Measurements from ENCODE around the gene STX8. TPM values are rescaled to one million over a fixed set of nuclear protein-coding genes. Genes with fewer than 3 reads are reported as not detected.

The STX8 gene
- total RNA-seq, 1 donor from 2014 or later: 54.8 TPM

DNA sequence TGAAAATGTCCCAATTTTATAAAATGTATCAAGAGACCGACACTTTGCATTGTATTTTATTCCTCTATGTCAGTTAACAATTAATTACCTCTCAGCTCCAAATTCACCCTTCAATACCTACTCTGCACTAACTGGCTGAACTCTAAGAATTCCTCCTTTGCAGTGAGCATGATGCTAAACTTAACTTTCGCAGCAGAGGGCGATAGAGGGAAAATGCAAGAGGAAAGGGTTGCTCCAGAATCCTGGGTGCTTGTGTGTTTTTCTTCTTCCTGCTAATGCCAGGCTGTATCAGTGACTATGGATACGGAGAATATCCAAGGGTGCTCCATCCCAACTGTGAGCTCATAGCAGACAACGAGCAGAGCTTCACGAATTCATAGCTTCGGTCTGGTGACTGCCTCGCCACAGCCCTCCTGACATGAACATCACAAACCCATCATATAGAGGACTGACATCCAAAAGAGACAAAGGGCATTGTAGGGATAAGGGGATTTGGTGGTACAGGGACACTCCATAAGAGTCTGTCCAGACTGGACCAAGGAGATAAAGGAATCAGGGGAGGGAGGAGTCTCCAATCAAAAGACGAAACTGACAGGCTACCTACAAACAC is 172.9 kb downstream of the STX8 start:
- no peak for TF ChIP-seq EZH2 (IDR thresholded peaks at IDR 0.05; ENCODE audit: insufficient read depth, low read length)
- TF ChIP-seq, protein P1, sequence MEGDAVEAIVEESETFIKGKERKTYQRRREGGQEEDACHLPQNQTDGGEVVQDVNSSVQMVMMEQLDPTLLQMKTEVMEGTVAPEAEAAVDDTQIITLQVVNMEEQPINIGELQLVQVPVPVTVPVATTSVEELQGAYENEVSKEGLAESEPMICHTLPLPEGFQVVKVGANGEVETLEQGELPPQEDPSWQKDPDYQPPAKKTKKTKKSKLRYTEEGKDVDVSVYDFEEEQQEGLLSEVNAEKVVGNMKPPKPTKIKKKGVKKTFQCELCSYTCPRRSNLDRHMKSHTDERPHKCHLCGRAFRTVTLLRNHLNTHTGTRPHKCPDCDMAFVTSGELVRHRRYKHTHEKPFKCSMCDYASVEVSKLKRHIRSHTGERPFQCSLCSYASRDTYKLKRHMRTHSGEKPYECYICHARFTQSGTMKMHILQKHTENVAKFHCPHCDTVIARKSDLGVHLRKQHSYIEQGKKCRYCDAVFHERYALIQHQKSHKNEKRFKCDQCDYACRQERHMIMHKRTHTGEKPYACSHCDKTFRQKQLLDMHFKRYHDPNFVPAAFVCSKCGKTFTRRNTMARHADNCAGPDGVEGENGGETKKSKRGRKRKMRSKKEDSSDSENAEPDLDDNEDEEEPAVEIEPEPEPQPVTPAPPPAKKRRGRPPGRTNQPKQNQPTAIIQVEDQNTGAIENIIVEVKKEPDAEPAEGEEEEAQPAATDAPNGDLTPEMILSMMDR (IDR thresholded peaks at IDR 0.05; ENCODE audit: insufficient read depth, low read depth, low read length): peak; percentile 24
- Histone ChIP-seq H3K9me3 (ENCODE audit: insufficient read depth, low read depth, low read length) (no peaks in the 10 kb centered on the region), H3K4me1 (ENCODE audit: insufficient read depth, low read length) (peaks cover 8% of the 10 kb centered on the region), H3K27ac (ENCODE audit: low read depth, low read length) (no peak overlapping the region), H3K9ac (ENCODE audit: low read length) (no peak overlapping the region), H2AFZ (ENCODE audit: low read depth, low read length) (no peak overlapping the region), H3K4me3 (ENCODE audit: insufficient read depth, low read depth, low read length) (no peak overlapping the region), H3K4me2 (ENCODE audit: low read length) (no peak overlapping the region), H3K27me3 (ENCODE audit: insufficient read depth, low read length) (no peaks in the 10 kb centered on the region), H4K20me1 (ENCODE audit: insufficient read depth, low read length) (no peaks in the 10 kb centered on the region), H3K36me3 (ENCODE audit: insufficient read depth, low read length) (no peaks in the 10 kb centered on the region), H3K79me2 (ENCODE audit: insufficient read depth, low read length) (no peaks in the 10 kb centered on the region)
- Mint-ChIP-seq H3K4me1 (ENCODE audit: low read depth, unreplicated experiment) (peaks cover 27% of the 10 kb centered on the region), H3K9me3 (ENCODE audit: unreplicated experiment) (no peaks in the 10 kb centered on the region), H3K4me3 (ENCODE audit: unreplicated experiment) (no peak overlapping the region), H3K27me3 (ENCODE audit: low read depth, unreplicated experiment) (no peaks in the 10 kb centered on the region), H3K27ac (ENCODE audit: unreplicated experiment) (peak overlapping the region; percentile 78), H3K36me3 (ENCODE audit: low read depth, unreplicated experiment) (peaks cover 13% of the 10 kb centered on the region)
- peak; percentile 45 for FAIRE-seq
- DNase-seq (ENCODE audit: low read depth): no peak

DNA sequence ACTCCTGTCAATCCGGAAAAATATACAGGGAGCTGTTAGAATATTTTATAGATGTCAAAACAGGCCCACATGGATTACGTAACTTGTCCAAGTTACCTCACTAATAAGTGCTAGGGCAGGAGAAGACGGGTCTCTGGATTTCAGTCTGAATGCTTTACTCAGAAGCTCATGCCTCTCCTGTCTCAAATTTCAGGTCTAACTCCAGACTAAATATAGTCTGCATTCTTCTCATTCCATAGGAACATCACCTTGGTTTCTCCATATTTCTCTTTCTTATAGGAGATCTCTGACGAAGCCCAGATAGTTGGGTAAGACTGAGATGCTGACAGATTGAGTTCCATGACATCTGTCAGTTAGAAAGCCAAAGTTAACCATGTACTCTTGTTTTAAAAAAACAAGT is 174.2 kb downstream of the STX8 start:
- FAIRE-seq: peak; percentile 66
- Histone ChIP-seq H3K4me1 (ENCODE audit: insufficient read depth, low read length) (peaks cover 8% of the 10 kb centered on the region), H3K36me3 (ENCODE audit: insufficient read depth, low read length) (no peaks in the 10 kb centered on the region), H2AFZ (ENCODE audit: low read depth, low read length) (no peak overlapping the region), H3K9me3 (ENCODE audit: insufficient read depth, low read depth, low read length) (no peaks in the 10 kb centered on the region), H3K9ac (ENCODE audit: low read length) (no peak overlapping the region), H3K4me3 (ENCODE audit: insufficient read depth, low read depth, low read length) (no peak overlapping the region), H3K27me3 (ENCODE audit: insufficient read depth, low read length) (no peaks in the 10 kb centered on the region), H4K20me1 (ENCODE audit: insufficient read depth, low read length) (no peaks in the 10 kb centered on the region), H3K79me2 (ENCODE audit: insufficient read depth, low read length) (no peaks in the 10 kb centered on the region), H3K27ac (ENCODE audit: low read depth, low read length) (no peak overlapping the region), H3K4me2 (ENCODE audit: low read length) (peak overlapping the region; percentile 45)
- TF ChIP-seq EZH2 (IDR thresholded peaks at IDR 0.05; ENCODE audit: insufficient read depth, low read length): no peak
- TF ChIP-seq, protein P1 (IDR thresholded peaks at IDR 0.05; ENCODE audit: insufficient read depth, low read depth, low read length): no peak
- peak; percentile 89 for DNase-seq (ENCODE audit: low read depth)
- peak overlapping the region; percentile 94 for H3K27ac Mint-ChIP-seq (ENCODE audit: unreplicated experiment)
- H3K27me3 Mint-ChIP-seq (ENCODE audit: low read depth, unreplicated experiment): no peaks in the 10 kb centered on the region
- peaks cover 22% of the 10 kb centered on the region for H3K4me1 Mint-ChIP-seq (ENCODE audit: low read depth, unreplicated experiment)
- peaks cover 13% of the 10 kb centered on the region for H3K36me3 Mint-ChIP-seq (ENCODE audit: low read depth, unreplicated experiment)
- H3K9me3 Mint-ChIP-seq (ENCODE audit: unreplicated experiment): no peaks in the 10 kb centered on the region
- peak overlapping the region; percentile 28 for H3K4me3 Mint-ChIP-seq (ENCODE audit: unreplicated experiment)

DNA sequence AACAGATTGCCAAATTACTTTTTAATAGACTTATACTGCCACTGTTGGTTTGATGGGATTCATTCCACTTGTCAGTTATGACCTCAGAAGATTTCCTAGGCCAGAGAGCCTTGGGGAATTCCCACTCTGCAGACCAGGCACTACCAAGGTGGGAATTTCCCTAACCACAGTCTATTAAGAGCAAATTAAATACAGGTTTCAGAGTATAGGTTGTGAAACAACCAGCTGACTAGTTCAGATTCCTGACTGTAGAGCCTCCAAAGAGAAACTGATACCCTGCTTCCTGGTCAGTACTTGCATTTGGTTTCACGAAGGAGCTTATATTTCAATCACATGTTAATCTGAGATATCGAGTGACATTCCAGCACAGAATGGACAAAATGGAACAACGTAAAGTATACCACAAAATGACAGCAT is 186.5 kb downstream of the STX8 start:
- Mint-ChIP-seq H3K4me3 (ENCODE audit: unreplicated experiment) (no peak overlapping the region), H3K4me1 (ENCODE audit: low read depth, unreplicated experiment) (peaks cover 19% of the 10 kb centered on the region), H3K27me3 (ENCODE audit: low read depth, unreplicated experiment) (no peaks in the 10 kb centered on the region), H3K36me3 (ENCODE audit: low read depth, unreplicated experiment) (peaks cover 10% of the 10 kb centered on the region), H3K27ac (ENCODE audit: unreplicated experiment) (peak overlapping the region; percentile 55), H3K9me3 (ENCODE audit: unreplicated experiment) (peaks cover 8% of the 10 kb centered on the region)
- H2AFZ ChIP-seq (ENCODE audit: low read depth, low read length): no peak overlapping the region
- H3K9me3 ChIP-seq (ENCODE audit: insufficient read depth, low read depth, low read length): no peaks in the 10 kb centered on the region
- H3K79me2 ChIP-seq (ENCODE audit: insufficient read depth, low read length): no peaks in the 10 kb centered on the region
- H4K20me1 ChIP-seq (ENCODE audit: insufficient read depth, low read length): no peaks in the 10 kb centered on the region
- DNase-seq (ENCODE audit: low read depth) (peak; percentile 91), FAIRE-seq (peak; percentile 29)
- no peak overlapping the region for H3K4me3 ChIP-seq (ENCODE audit: insufficient read depth, low read depth, low read length)
- H3K4me1 ChIP-seq (ENCODE audit: insufficient read depth, low read length): no peaks in the 10 kb centered on the region
- H3K4me2 ChIP-seq (ENCODE audit: low read length): no peak overlapping the region
- H3K27me3 ChIP-seq (ENCODE audit: insufficient read depth, low read length): no peaks in the 10 kb centered on the region
- H3K9ac ChIP-seq (ENCODE audit: low read length): peak overlapping the region; percentile 23
- TF ChIP-seq EZH2 (IDR thresholded peaks at IDR 0.05; ENCODE audit: insufficient read depth, low read length): no peak
- TF ChIP-seq, protein P1 (IDR thresholded peaks at IDR 0.05; ENCODE audit: insufficient read depth, low read depth, low read length): no peak
- peak overlapping the region; percentile 69 for H3K27ac ChIP-seq (ENCODE audit: low read depth, low read length)
- no peaks in the 10 kb centered on the region for H3K36me3 ChIP-seq (ENCODE audit: insufficient read depth, low read length)

Measured in astrocyte (in vitro differentiated cells and primary cell).